ENCODE measurements around the gene POMP. TPM values are rescaled to one million over a fixed set of nuclear protein-coding genes. Genes with fewer than 3 reads are reported as not detected.
A peak's percentile ranks its signal among the peaks of the same experiment; 100 is the strongest.

POMP gene
- total RNA-seq, 4 donors from 2014 or later: 24.7 to 56.8 (median 44.0) TPM

GRCh38 chr13:28705461-28706083, 46.6 kb downstream of the POMP start:
- Histone ChIP-seq H3K27me3 (no peaks in the 10 kb centered on the region), H3K27ac (no peak overlapping the region), H3K4me3 (no peak overlapping the region), H3K9me3 (no peaks in the 10 kb centered on the region), H3K36me3 (peaks cover 0 to 31% (median 5%) of the 10 kb centered on the region in 4 donors), H3K4me1 (peaks cover 0 to 28% (median 2%) of the 10 kb centered on the region in 4 donors)
- in situ Hi-C loops (cut with MboI; ENCODE audit: low pct_ligation_motif_present in 1 of 4, low pct_unique_long_range_greater_than_20kb in 1 of 4, low sequenced_read_pairs in 3 of 4): no loop called here
- TF ChIP-seq POLR2AphosphoS5 (IDR thresholded peaks at IDR 0.05) (no peak), EP300 (IDR thresholded peaks at IDR 0.05; ENCODE audit: low read depth) (no peak), CTCF (IDR thresholded peaks at IDR 0.05) (no peak)
- intact Hi-C loops (cut with DNase I; ENCODE audit: low total_unique reads): no loop called here
- no peak for DNase-seq
- 73 to 76% methylated on average over 5 of the region's 5 CpGs for WGBS, 2 donors (ENCODE audit: low coverage in 1 of 2)

GRCh38 chr13:28707629-28708427, 48.9 kb downstream of the POMP start:
- Histone ChIP-seq H3K27me3 (no peaks in the 10 kb centered on the region), H3K36me3 (peaks cover 0 to 13% (median 0%) of the 10 kb centered on the region in 4 donors), H3K4me1 (peaks cover 0 to 34% (median 4%) of the 10 kb centered on the region in 4 donors), H3K27ac (peak overlapping the region; percentile 2 to 75 (median 18)), H3K4me3 (no peak overlapping the region), H3K9me3 (no peaks in the 10 kb centered on the region)
- 56 to 65% methylated on average over 4 to 5 of the region's 5 CpGs for WGBS, 2 donors (ENCODE audit: low coverage in 1 of 2)
- intact Hi-C loops (cut with DNase I; ENCODE audit: low total_unique reads) (no loop called here), in situ Hi-C loops (cut with MboI; ENCODE audit: low pct_ligation_motif_present in 1 of 4, low pct_unique_long_range_greater_than_20kb in 1 of 4, low sequenced_read_pairs in 3 of 4) (no loop called here)
- TF ChIP-seq CTCF (IDR thresholded peaks at IDR 0.05): no peak
- no peak for TF ChIP-seq EP300 (IDR thresholded peaks at IDR 0.05; ENCODE audit: low read depth)
- no peak for TF ChIP-seq POLR2AphosphoS5 (IDR thresholded peaks at IDR 0.05)
- no peak for TF ChIP-seq POLR2A (IDR thresholded peaks at IDR 0.05)
- DNase-seq: no peak

GRCh38 chr13:28710161-28710560, 51.2 kb downstream of the POMP start:
- Histone ChIP-seq H3K9me3 (no peaks in the 10 kb centered on the region), H3K36me3 (no peaks in the 10 kb centered on the region), H3K27ac (peak overlapping the region; percentile 60 to 75 (median 69)), H3K4me1 (peaks cover 0 to 34% (median 4%) of the 10 kb centered on the region in 4 donors), H3K4me3 (no peak overlapping the region), H3K27me3 (no peaks in the 10 kb centered on the region)
- TF ChIP-seq POLR2A (IDR thresholded peaks at IDR 0.05): peak; percentile 44
- peak in 2 of 3 donors; percentile 59 to 75 for TF ChIP-seq POLR2AphosphoS5 (IDR thresholded peaks at IDR 0.05)
- no peak for TF ChIP-seq CTCF (IDR thresholded peaks at IDR 0.05)
- no peak for TF ChIP-seq EP300 (IDR thresholded peaks at IDR 0.05; ENCODE audit: low read depth)
- peak; percentile 80 for DNase-seq
- in situ Hi-C loops (cut with MboI; ENCODE audit: low pct_ligation_motif_present in 1 of 4, low pct_unique_long_range_greater_than_20kb in 1 of 4, low sequenced_read_pairs in 3 of 4): no loop called here
- 42 to 73% methylated on average over 3 to 4 of the region's 4 CpGs for WGBS, 2 donors (ENCODE audit: low coverage in 1 of 2)
- intact Hi-C loops (cut with DNase I; ENCODE audit: low total_unique reads): no loop called here

GRCh38 chr13:28714651-28715050, 55.7 kb downstream of the POMP start:
- Histone ChIP-seq H3K4me3 (no peak overlapping the region), H3K36me3 (no peaks in the 10 kb centered on the region), H3K9me3 (no peaks in the 10 kb centered on the region), H3K27me3 (no peaks in the 10 kb centered on the region), H3K4me1 (peaks cover 0 to 46% (median 22%) of the 10 kb centered on the region in 4 donors), H3K27ac (no peak overlapping the region)
- intact Hi-C loops (cut with DNase I; ENCODE audit: low total_unique reads): no loop called here
- in situ Hi-C loops (cut with MboI; ENCODE audit: low pct_ligation_motif_present in 1 of 4, low pct_unique_long_range_greater_than_20kb in 1 of 4, low sequenced_read_pairs in 3 of 4): no loop called here
- no peak for TF ChIP-seq POLR2A (IDR thresholded peaks at IDR 0.05)
- TF ChIP-seq EP300 (IDR thresholded peaks at IDR 0.05; ENCODE audit: low read depth): no peak
- no peak for TF ChIP-seq POLR2AphosphoS5 (IDR thresholded peaks at IDR 0.05)
- TF ChIP-seq CTCF (IDR thresholded peaks at IDR 0.05): no peak
- WGBS, 2 donors (ENCODE audit: low coverage in 1 of 2): 68 to 83% methylated on average over 1 of the region's 1 CpG
- DNase-seq: no peak
